Activated CD8-positive, alpha-beta memory T cell treated with anti-CD3 and anti-CD28 coated beads, Interleukin-2, amount 50 U/mL, for 1 hour (primary cell): ENCODE measurements around the gene PRXL2B.

Experiments used
- DNase-seq: peaks from one replicate; pipeline ENCODE4 v3.0.0-alpha.2; 2020; ENCODE audit errors: extremely low read depth

PRXL2B gene

DNA sequence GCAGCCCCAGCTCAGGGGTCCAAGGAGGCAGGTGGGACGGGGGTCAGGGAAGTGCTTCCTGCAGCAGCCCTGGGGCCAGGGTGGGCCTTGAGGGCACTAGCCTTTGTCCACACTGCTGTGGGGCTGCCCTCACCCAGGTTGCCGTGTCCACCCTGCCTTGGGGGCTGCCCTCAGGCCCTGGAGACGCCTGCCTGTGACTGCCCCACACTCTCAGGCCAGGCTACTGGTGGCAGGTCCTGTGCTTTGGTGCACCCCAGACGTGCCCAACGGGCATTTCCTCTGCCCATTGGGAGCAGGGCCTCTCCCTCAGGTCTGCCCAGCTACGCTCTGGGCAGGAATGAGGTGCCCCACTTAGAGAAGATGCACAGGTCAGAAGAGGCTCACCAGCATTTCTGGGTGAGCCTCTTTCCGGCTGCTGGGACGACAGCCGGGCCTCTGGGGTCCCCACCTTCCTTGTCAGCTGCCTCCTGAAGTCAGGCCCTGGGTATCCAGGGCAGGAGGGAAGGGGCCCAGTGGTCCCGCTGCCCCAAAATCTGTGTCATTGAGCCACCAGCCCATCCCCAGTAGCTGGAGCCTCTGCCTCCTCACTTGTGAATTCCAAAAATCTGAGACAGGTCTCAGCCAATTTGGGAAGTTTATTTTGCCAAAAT, 48.9 kb downstream of the PRXL2B start:
- no peak for DNase-seq

DNA sequence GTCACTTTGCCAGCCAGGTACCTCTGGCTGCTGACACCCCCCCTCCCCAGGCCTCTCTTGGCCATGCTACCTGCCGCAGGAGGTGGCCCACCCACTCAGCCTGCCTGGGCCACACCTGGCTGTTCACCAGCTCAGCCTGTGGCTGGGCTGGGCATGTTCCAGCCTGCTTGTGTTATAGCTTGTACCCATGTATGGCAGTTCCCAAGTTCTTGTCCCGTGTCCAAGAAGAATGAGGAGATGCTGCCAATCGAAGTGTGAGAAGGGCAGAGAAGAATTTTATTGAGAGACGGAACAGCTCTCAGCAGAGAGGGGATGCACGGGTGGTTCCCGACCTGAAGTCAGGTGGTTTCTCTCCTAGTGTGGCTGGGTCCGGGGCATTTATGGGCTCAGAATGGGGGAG, 50.2 kb downstream of the PRXL2B start:
- DNase-seq, result no peak

DNA sequence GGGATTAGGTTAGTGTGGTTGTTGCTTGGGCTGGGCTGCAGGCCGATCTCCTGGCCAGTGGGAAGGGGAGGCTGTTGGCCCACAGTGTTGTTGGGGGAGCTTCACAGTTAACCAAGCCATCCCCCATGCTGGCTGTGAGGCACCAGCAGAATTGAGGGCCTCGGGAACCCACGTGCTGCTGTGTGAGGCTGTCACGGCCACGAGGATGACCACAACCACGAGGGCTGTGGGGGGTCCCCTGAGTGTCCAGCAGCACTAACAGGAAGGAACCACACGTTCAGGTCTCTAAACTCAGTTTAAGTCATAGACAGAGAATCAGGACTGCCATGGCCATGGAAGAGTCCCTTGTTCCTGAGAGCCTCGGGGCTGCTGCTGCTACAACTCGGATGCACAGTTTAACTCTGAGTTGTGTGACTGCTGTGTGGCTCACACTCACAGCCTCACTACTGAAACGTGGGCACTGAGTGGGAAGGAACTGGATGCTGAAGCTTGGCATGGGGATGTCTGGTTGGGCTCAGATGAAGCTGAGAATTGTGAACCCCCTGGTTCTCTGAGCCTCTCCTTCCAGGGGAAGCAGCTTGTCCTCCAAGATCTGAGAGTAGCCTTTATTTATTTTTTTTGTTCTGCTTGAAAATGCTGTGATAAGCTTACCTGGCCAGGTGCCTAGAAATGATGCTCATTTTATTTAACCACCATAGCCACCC, 51.0 kb downstream of the PRXL2B start:
- no peak for DNase-seq

DNA sequence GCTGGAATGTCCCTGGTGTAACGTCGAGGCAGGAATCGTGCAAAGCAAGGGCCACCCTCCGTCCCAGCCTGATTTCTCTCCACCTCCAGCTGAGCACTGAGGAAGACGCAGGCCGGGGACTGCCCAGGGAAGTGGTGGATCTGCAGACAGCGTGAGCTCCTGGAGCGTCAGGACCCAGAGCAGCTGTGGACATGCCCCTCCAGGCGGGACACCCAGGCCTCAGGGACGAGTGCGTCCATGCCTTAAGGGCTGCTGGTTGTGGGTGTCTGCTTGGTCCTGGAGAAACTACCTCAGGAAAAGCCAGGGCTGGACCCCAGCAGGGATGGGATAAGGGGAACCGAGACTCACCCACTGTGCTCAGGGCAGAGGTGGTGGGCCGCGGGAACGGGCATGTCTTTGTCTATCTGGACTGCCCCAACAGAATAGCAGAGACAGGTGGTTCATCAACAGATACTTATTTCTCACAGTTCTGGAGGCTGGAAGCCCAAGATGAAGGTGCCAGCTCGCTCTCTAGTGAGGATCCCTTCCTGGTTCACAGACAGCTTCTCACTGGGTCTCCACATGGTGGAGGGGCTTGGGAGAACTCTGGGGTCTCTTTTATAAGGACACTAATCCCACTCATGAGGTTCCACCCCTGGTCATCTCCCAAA, 52.0 kb downstream of the PRXL2B start:
- no peak for DNase-seq

- DNase-seq, result no peak
These were observed 52.6 kb downstream of the PRXL2B start for GRCh38 chr1:2639203-2639602.

GRCh38 chr1:2639607-2640521, 53.3 kb downstream of the PRXL2B start:
- DNase-seq, result no peak

DNA sequence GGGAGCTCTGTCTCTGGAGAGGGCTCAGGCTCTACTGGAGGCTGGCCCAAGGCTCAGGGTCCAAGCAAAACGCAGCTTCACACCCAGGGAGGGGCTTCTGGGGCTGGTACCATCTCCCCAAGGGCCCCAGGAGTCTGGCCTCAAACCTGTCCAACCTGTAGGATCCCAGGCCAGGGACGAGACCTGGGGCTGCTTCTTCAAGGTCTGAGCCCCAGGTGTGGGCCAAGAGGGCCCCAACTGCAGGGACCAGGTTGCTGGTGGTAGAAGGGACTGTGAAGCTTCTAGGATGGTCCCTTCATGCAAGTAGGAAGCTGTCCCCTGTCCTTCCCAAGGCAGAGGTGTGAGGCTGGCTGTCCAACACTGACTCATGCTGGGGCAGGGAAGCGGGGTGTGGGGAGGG, 54.0 kb downstream of the PRXL2B start:
- DNase-seq, result no peak
